Adrenal gland (tissue), 12 donors: Measurements from ENCODE around the gene MGAT5B. TPM values are rescaled to one million over a fixed set of nuclear protein-coding genes. Genes with fewer than 3 reads are reported as not detected.

Experiments used
- DNase-seq, 7 donors: peaks; one replicate each; pipeline ENCODE4 v3.0.0-alpha.2; 2019 to 2020
- H3K27ac ChIP-seq, 5 donors: fragments of 200-600 bp; sonication (generic) in 4 of 5; 1 replicate in 3 of 5; 2 replicates in 2 of 5; pipeline versions ENCODE4 v1.5.1 to v1.8.0; 2016 to 2020; ENCODE audit warnings: mild to moderate bottlenecking in 1 of 5
- H3K27me3 ChIP-seq: fragments of 200-600 bp; 2 replicates; pipeline ENCODE4 v1.8.0; 2021
- H3K36me3 ChIP-seq, 2 donors: fragments of 200-600 bp; replicated peaks in 1 of 2; 1 replicate in 1 of 2; 2 replicates in 1 of 2; pipeline versions ENCODE4 v1.5.1 to v1.8.0; 2018 to 2022
- H3K4me1 ChIP-seq, 2 donors: fragments of 200-600 bp; replicated peaks in 1 of 2; 1 replicate in 1 of 2; 2 replicates in 1 of 2; pipeline versions ENCODE4 v1.5.1 to v1.8.0; 2018 to 2021
- H3K4me3 ChIP-seq, 4 donors: fragments of 200-600 bp; sonication (generic) in 3 of 4; one replicate each; pipeline ENCODE4 v1.5.1; 2016 to 2018
- H3K9me3 ChIP-seq, 3 donors: fragments of 200-600 bp; sonication (generic) in 1 of 3; replicated peaks in 1 of 3; 1 replicate in 2 of 3; 2 replicates in 1 of 3; pipeline versions ENCODE4 v1.5.1 to v1.8.0; 2016 to 2021
- POLR2A ChIP-seq, 2 donors: fragments of 450-650 bp; IDR thresholded peaks; one replicate each; pipeline ENCODE4 v1.6.1; 2017; ENCODE audit warnings: antibody characterized with exemption in 2 of 2, mild to moderate bottlenecking in 2 of 2, moderate library complexity in 1 of 2
- WGBS, 4 donors: extraction: QIAGEN DNeasy Blood & Tissue Kit in 2 of 4; methylation state at CpG; one replicate each; pipeline versions ENCODE4 v1.1.5 to v1.1.7; 2013 to 2017; 5-methylcytosine and 5-hydroxymethylcytosine counted together
- intact Hi-C, 2 donors: fragments of 100-400 bp; cut with DNase I; formaldehyde crosslinking; loops; one replicate each; pipeline versions ENCODE4 v1.14.1 to v1.15.0; 2022 to 2023
- polyA plus RNA-seq, 3 donors: library from polyadenylated mRNA; stranded (reverse); fragments of 200-250 nt in 2 of 3; fragments of 350-450 nt in 1 of 3; fragmentation: Illumina TruSeq in 1 of 3; extraction: RNeasy Lipid Tissue Mini Kit (QIAGEN cat#74804) in 1 of 3; gene quantifications; one replicate each; pipeline ENCODE4 v1.2.3, GENCODE V29; 2013 to 2014
- total RNA-seq, 9 donors: library from RNA; depleted of rRNA in 4 of 9; stranded (reverse); fragments of >200 nt in 4 of 9; fragments of 120-200 nt in 1 of 9; fragmentation: NEBNext Ultra II Directional in 1 of 9; extraction: Animal tissue kit (Norgen Biotek cat#: 25700) in 1 of 9; gene quantifications; one replicate each; pipeline versions ENCODE4 v1.1.0 to v1.2.4, GENCODE V29; 2013 to 2023
- TF ChIP-seq, protein P1 (sequence below), 6 experiments: fragments of 450-650 bp in 4 of 6; fragments of 200-600 bp in 2 of 6; sonication (generic) in 1 of 6; IDR thresholded peaks; 1 replicate in 5 of 6; 2 replicates in 1 of 6; pipeline versions ENCODE4 v1.5.1 to v1.8.0; 2016 to 2021; ENCODE audit warnings: antibody characterized with exemption in 6 of 6, mild to moderate bottlenecking in 2 of 6, moderate library complexity in 1 of 6
- donor health status: healthy with polysubstance abuse.
- donor health status: Bipolar disorder and iron deficiency.
- donor health status: DM: yes; HTN: yes; CAD: no.
- donor health status: DM: no; HTN: no; CAD: no.
- donor health status: DM: no; HTN: no; CAD: no.
- donor health status: DM: yes; HTN: yes; CAD: no.

MGAT5B gene
- total and polyA plus RNA-seq, 12 donors, result 0.24 to 1.0 (median 0.70) TPM; not detected in 1

DNA sequence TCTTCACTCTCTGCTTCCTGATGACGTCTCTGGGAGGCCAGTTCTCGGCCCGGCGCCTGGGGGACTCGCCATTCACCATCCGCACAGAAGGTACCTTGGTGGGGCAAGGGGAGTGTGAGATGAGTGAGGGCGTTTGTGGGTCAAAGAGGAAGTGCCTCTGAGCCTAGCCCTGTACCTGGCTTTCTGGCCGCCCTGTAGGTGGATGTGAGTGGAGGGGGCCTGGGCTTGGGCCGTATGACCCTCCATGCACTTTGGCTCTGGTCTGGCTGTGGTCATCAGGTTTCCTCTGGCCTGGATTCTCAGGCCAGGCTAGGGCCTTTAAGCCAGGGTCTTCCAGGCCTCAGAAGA lies 4.6 kb downstream of the MGAT5B start:
- Histone ChIP-seq H3K4me3 (no peak overlapping the region), H3K4me1 (no peaks in the 10 kb centered on the region), H3K9me3 (no peaks in the 10 kb centered on the region), H3K27me3 (peaks cover 19% of the 10 kb centered on the region), H3K27ac (no peak overlapping the region), H3K36me3 (no peaks in the 10 kb centered on the region)
- no peak for TF ChIP-seq POLR2A (IDR thresholded peaks at IDR 0.05)
- 83 to 94% (median 89%) methylated on average over 9 of the region's 9 CpGs for WGBS, 4 donors
- intact Hi-C loops, result loop anchor here in 1 of 2 donors (5.0 kb wide), 1 partner anchor 179 kb away; no protein-coding TSS in a partner anchor
- DNase-seq, result no peak

DNA sequence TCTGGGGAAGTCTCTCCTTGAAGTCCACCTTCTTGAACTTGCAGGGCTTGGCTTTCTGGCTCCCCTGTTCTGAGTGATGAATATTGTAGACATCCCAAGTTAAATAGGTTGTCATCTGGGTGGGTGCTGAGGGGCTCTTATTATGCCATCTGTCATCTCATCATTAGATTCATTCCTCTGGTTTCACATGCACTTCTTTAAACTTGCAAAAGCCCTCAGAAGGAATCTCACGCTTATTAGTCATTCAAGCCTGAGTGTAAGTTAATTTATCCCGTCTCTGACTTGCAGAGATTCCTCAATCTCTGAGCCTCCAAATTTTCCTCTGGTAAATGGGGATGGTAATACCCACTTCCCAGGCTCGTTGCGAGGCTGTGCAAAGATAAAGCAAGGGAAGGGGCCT lies 5.7 kb downstream of the MGAT5B start:
- Histone ChIP-seq H3K36me3 (no peaks in the 10 kb centered on the region), H3K4me1 (no peaks in the 10 kb centered on the region), H3K9me3 (no peaks in the 10 kb centered on the region), H3K27ac (no peak overlapping the region), H3K27me3 (peaks cover 16% of the 10 kb centered on the region), H3K4me3 (no peak overlapping the region)
- WGBS, 4 donors, result 72 to 83% (median 75%) methylated on average over 4 of the region's 4 CpGs
- no peak for DNase-seq
- intact Hi-C loops, result loop anchor here in 1 of 2 donors (5.0 kb wide), 1 partner anchor 178 kb away; no protein-coding TSS in a partner anchor
- TF ChIP-seq, protein P1, sequence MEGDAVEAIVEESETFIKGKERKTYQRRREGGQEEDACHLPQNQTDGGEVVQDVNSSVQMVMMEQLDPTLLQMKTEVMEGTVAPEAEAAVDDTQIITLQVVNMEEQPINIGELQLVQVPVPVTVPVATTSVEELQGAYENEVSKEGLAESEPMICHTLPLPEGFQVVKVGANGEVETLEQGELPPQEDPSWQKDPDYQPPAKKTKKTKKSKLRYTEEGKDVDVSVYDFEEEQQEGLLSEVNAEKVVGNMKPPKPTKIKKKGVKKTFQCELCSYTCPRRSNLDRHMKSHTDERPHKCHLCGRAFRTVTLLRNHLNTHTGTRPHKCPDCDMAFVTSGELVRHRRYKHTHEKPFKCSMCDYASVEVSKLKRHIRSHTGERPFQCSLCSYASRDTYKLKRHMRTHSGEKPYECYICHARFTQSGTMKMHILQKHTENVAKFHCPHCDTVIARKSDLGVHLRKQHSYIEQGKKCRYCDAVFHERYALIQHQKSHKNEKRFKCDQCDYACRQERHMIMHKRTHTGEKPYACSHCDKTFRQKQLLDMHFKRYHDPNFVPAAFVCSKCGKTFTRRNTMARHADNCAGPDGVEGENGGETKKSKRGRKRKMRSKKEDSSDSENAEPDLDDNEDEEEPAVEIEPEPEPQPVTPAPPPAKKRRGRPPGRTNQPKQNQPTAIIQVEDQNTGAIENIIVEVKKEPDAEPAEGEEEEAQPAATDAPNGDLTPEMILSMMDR (IDR thresholded peaks at IDR 0.05), result no peak
- TF ChIP-seq POLR2A (IDR thresholded peaks at IDR 0.05), result no peak

DNA sequence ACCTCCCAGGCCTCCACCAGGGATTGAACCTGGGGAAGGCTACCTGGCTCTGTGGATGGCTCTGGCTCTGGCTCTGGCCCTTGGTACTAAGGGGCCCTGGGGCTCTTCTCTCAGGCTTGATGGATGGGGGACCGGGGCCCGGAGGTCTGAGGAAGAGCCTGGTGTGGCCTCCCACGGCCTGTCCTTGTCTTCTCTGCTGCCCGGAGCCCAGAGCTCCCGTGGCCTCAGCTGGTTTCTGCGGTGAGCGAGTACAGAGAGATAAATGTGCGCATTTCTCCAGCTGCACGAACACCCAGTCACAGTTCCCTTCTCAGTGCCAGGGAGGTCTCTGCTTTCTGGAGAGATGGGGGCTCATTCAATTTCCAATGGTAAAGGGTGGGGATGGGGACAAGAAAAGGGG lies 9.2 kb downstream of the MGAT5B start:
- intact Hi-C loops, result no loop called here
- no peaks in the 10 kb centered on the region for H3K4me1 ChIP-seq
- H3K36me3 ChIP-seq, result no peaks in the 10 kb centered on the region
- no peak overlapping the region for H3K4me3 ChIP-seq
- H3K27ac ChIP-seq, result no peak overlapping the region
- 72 to 81% (median 74%) methylated on average over 4 to 9 of the region's 9 CpGs for WGBS, 4 donors
- TF ChIP-seq POLR2A (IDR thresholded peaks at IDR 0.05), result no peak
- TF ChIP-seq, protein P1 (IDR thresholded peaks at IDR 0.05), result no peak
- H3K9me3 ChIP-seq, result no peaks in the 10 kb centered on the region
- no peak for DNase-seq
- no peaks in the 10 kb centered on the region for H3K27me3 ChIP-seq

DNA sequence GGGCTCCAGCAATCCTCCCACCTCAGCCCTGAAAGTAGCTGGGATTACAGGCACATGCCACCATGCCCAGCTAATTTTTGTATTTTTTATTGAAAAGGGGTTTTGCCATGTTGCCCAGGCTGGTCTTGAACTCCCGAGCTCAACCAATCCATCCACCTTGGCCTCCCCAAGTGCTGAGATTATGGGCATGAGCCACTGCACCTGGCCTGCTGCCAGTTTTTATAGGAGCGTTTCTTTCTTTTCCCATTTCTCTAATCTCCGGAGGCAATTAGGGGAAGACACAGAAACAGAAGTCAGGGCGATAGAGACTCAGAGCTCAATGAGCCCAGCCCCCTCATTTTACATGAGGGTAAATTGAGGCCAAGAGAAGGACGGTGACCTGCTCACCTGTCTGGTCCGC lies 10.4 kb downstream of the MGAT5B start:
- Histone ChIP-seq H3K36me3 (no peaks in the 10 kb centered on the region), H3K4me3 (no peak overlapping the region), H3K4me1 (no peaks in the 10 kb centered on the region), H3K9me3 (no peaks in the 10 kb centered on the region), H3K27me3 (no peaks in the 10 kb centered on the region), H3K27ac (no peak overlapping the region)
- WGBS, 4 donors, result 70 to 81% (median 78%) methylated on average over 6 of the region's 6 CpGs
- DNase-seq, result no peak
- intact Hi-C loops, result no loop called here
- TF ChIP-seq, protein P1 (IDR thresholded peaks at IDR 0.05), result no peak
- TF ChIP-seq POLR2A (IDR thresholded peaks at IDR 0.05), result no peak

DNA sequence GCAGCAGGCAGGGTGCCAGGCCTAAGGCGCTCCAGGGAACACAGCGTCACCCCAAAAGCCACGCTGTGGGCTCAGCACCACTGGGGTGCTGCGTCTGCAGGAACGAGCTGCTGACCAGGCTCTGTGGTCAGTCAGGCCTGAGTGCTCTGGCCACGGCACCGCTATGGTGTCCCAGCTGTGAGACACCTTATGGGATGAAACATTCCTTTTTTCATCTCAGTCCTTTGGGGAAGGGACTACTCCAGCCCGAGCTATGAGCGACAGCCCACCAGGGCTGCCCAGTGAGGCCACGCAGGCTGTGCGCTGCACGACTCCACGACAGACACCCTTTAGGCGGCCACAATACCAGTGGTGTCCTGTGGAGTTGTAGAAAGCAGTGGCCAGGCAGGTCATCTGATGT lies 11.1 kb downstream of the MGAT5B start:
- TF ChIP-seq, protein P1 (IDR thresholded peaks at IDR 0.05), result no peak
- no peak for TF ChIP-seq POLR2A (IDR thresholded peaks at IDR 0.05)
- no peak overlapping the region for H3K27ac ChIP-seq
- no peaks in the 10 kb centered on the region for H3K4me1 ChIP-seq
- intact Hi-C loops, result no loop called here
- H3K36me3 ChIP-seq, result no peaks in the 10 kb centered on the region
- H3K9me3 ChIP-seq, result no peaks in the 10 kb centered on the region
- no peak for DNase-seq
- WGBS, 4 donors, result 81 to 97% (median 87%) methylated on average over 7 to 14 of the region's 14 CpGs
- H3K4me3 ChIP-seq, result no peak overlapping the region
- no peaks in the 10 kb centered on the region for H3K27me3 ChIP-seq
